ENCODE data around the gene PHF21A.

- TF ChIP-seq, protein P1, sequence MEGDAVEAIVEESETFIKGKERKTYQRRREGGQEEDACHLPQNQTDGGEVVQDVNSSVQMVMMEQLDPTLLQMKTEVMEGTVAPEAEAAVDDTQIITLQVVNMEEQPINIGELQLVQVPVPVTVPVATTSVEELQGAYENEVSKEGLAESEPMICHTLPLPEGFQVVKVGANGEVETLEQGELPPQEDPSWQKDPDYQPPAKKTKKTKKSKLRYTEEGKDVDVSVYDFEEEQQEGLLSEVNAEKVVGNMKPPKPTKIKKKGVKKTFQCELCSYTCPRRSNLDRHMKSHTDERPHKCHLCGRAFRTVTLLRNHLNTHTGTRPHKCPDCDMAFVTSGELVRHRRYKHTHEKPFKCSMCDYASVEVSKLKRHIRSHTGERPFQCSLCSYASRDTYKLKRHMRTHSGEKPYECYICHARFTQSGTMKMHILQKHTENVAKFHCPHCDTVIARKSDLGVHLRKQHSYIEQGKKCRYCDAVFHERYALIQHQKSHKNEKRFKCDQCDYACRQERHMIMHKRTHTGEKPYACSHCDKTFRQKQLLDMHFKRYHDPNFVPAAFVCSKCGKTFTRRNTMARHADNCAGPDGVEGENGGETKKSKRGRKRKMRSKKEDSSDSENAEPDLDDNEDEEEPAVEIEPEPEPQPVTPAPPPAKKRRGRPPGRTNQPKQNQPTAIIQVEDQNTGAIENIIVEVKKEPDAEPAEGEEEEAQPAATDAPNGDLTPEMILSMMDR (IDR thresholded peaks at IDR 0.05; ENCODE audit: insufficient read depth, low read length, poor library complexity, severe bottlenecking), result no peak
- no peak for TF ChIP-seq EZH2phosphoT487 (conservative IDR thresholded peaks at IDR 0.05; ENCODE audit: low read length)
These were observed 137.1 kb downstream of the PHF21A start for GRCh38 chr11:45984192-45984591.
